HuH-7.5 (cell line): ENCODE measurements around the gene SLC25A34.

Experiments used
- DNase-seq: peaks from one replicate; pipeline ENCODE4 v3.0.0; 2011; ENCODE audit warnings: low spot score

The SLC25A34 gene

GRCh38 chr1:15753776-15754175, 17.7 kb downstream of the SLC25A34 start:
- no peak for DNase-seq

GRCh38 chr1:15755021-15755645, 19.1 kb downstream of the SLC25A34 start:
- DNase-seq, result no peak

DNA sequence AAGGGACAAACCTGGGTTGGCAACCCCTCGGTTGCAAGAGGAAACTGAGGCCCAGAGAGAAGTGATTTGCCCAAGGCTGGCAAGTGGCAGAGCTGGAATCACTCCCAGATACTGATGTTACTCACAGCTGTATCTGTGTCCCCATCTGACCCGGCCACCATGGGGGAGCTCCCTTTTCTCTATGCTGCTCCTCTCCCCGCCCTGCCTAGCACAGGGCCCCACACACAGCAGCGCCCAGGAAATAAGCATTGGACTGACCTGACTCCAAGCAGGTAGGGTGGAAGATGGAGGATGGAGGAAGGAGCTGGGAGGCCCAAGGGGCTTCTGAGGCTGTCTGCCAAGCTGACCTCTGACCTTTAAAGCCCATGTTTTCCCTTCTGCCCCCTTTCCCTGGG, 19.6 kb downstream of the SLC25A34 start:
- no peak for DNase-seq

DNA sequence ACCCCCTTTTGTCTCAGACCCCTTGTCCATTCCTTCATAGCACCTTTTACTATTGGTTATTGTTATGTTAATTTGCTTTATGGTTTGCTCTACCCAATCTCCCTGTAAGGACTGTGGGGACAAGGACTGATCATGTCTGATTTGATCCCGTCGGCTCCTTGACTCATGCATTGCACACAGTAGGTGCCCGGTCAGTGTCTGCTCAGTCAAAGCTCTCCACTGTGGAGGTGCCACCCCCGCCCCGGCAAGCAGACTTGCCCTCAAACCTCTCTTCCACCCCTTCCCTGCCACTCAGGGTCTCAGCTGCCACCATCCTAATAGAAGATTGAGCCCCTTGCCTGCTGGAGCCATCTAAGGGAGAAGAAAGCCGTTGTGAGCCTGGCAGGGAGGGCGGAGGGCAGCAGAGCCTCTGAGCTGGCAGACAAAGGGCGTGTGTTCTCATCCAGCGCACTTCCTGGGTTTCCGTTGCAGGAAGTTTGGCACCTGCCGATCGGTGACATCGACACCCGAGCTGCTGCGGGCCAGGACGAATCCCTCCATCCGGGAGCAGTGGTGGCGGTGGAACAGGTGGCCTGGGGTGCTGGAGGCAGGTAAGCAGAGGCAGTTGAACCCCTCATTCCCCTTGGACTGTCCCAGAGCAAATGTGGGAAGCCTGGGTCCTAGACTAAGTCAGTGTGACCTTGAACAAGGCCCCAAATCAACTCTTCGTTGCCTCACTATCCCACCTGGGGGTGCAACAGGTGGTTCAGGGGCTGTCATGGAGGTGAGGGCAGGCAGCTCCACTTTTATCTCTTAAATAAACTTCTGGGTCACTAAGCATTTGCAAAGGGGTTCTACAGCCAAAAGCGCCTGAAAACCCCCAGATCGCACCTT, 20.3 kb downstream of the SLC25A34 start:
- peak; percentile 3 for DNase-seq

- no peak for DNase-seq
These were observed 21.0 kb downstream of the SLC25A34 start for GRCh38 chr1:15757016-15757543.

- DNase-seq, result peak; percentile 60
These were observed 21.7 kb downstream of the SLC25A34 start for GRCh38 chr1:15757575-15758342.

DNA sequence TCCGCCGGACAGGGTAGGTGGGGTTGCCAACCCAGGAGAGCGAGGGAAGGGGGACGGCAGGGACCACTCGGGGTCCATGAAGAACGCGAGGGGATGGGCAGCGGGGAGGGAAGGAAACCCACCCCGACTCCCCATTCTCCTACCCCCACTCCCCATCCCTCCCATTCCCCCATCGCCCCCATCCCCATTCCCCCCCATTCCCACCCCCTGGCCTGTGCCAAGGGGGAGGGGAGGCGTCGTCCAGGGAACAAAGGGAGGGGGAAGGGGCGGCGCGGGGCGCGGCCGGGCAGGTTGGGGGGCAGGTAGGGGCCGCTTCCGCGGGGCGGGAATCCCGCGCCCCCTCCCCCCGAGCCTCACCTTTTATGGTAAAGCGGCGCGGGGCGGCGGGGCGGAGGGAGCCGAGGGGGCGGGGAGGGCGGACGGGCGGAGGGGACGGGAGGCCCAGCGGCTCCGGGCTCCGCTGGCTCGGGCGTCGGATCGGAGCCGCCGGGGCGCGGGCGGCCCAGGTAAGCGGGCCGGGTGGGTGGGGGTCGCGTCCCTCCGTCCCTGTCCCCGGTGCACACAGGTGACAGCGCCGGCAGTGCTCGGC, 22.4 kb downstream of the SLC25A34 start, which contains the start of gene FBLIM1:
FBLIM1 (plus strand) TSS at position 453 of the 589 bp plus-strand sequence. CDS start 6,189 bp downstream, outside the sequence.
- peak; percentile 58 for DNase-seq

- peak; percentile 56 for DNase-seq
These were observed 23.0 kb downstream of the SLC25A34 start for GRCh38 chr1:15758953-15759661.

- DNase-seq, result peak; percentile 55
These were observed 24.6 kb downstream of the SLC25A34 start for GRCh38 chr1:15760520-15761211.

DNA sequence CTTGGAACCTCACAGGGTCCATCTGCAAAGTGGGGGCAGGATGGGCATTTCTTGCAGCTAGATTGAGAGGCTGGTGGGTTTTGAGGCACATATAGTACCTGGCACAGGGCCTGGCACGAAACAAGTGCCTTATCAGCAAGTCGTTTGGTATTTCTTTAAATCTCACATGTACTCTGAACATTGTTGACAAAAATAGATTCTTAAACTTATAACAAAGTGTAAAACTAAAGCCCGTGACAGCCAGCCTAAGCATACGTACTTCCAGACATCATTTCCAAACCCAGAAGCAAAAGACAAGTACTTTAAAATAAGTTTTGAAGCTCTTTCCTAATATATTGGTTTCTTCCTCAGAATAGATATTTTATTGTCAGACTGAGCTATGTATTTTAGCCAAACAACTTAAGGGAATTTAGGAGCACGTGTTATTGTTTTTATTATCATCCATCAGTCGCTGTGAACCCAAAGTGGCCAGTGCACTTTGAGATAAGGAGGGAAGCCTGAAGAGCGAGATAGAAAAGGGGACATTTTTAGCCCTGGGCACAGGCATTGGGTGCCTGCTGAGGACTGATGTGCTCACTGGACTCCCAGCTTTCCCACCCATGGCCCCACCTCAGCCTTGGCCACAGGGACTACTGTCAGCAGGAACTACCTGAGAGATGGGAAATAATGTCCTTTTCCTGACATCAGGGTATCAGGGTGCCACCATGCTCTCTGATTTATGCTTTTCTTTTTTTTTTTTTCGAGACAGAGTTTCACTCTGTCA, 25.5 kb downstream of the SLC25A34 start:
- DNase-seq, result peak; percentile 18

DNA sequence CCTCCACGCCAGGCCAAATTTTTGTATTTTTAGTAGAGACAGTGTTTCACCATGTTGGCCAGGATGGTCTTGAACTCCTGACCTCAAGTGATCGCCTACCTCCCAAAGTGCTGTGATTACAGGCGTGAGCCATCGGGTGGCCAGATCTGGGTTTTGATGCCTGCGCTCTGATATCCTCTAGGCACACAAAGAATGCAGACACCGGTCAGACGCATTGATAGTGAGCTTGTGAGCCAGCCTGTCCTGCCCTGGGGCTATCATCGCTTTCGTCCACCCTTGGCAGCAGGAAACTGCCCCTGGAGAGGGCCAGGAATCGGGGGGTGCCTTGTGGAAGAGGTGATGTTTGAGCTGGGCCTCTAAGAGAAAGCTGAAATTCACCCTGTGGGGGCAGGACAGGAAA, 26.5 kb downstream of the SLC25A34 start:
- peak; percentile 6 for DNase-seq

DNA sequence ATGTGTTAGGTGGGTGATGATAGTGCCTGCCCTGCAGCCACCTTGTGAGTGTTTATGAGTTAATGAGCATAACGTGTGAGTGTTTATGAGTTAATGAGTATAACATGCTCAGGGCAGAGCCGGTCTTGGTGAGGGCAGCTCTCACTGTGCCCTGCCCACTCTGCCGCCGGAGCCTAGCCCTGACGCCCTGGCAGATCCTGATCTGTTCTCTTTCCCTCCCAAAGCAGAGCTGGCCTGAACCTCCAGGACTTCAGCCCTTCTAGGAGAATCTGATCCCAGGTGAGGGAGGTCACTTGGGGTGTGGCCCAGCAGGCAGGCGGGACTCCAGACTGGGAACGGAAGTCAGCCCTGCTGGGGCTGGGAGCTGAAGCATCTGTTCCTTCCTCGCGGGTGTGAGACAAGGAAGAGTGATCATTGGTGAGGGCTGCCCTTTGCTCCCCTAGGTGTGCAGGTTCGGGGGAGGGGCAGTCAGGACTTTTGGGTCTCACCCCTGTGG, 28.3 kb downstream of the SLC25A34 start:
- no peak for DNase-seq

GRCh38 chr1:15764890-15765289, 28.8 kb downstream of the SLC25A34 start:
- no peak for DNase-seq

DNA sequence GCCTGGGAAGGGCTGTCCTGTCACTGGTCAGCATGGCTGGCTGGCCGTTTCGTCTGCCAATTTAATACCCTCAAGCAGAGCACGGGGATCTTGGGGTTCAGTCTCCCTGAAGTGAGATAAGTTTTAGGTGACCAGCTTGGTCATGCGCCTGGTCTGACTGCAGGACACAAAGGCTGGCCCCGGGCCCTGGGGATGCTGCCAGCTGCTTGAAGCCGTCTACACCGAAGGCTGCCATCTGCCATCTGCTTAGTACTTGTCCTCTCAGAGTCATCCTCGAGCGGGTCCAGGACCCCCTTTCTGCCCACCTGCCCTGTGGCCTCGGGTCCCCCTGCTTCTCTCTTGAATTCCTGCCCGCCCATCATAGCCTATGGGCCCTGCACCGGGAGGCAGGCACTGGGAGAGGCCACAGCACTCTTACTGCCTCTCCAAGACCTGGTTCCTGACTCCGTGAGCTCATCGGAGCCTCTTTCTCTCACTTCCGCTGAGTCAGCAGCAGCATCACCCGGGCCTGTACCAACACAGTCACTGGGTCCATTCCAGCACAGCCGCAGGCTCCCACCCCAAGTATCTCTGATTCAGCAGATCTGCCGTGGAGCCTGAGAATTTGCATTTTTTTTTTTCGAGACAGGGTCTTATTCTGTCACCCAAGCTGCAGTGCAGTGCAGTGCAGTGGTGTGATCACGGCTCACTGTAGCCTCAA, 29.6 kb downstream of the SLC25A34 start:
- DNase-seq, result no peak

DNA sequence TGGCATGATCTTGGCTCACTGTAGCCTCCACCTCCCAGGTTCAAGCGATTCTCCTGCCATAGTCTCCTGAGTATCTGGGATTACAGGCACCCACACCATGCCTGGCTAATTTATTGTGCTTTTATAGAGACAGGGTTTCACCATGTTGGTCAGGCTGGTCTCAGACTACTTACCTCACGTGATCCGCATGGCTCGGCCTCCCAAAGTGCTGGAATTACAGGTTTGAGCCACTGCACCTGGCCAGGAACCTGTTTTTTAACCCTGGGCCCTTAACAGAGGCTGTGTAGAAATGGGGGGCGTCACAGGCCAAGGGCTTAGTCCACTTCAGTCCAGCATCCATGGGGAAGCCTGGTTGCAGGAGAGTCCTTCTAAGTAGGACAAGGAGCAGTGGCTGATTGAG, 31.9 kb downstream of the SLC25A34 start:
- no peak for DNase-seq

DNA sequence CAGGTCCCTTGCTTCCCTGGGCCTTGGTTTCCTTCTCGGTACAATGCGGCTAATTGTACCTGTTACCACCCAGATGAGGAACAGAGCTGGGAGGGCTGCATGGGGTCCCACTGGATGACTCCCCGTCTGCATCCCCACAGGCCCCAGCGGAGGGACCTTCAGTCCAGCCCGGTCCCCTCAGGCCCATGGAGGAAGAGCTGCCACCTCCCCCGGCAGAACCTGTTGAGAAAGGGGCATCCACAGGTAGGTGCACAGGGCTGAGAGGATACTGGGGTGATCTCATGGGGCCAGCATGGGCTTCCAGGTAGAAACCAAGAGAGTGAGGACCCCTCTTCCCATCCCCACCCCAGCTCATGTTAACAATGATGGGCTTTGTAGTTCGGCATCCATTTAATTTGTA, 32.3 kb downstream of the SLC25A34 start:
- DNase-seq, result no peak

- DNase-seq, result no peak
These were observed 34.4 kb downstream of the SLC25A34 start for GRCh38 chr1:15770313-15770962.

DNA sequence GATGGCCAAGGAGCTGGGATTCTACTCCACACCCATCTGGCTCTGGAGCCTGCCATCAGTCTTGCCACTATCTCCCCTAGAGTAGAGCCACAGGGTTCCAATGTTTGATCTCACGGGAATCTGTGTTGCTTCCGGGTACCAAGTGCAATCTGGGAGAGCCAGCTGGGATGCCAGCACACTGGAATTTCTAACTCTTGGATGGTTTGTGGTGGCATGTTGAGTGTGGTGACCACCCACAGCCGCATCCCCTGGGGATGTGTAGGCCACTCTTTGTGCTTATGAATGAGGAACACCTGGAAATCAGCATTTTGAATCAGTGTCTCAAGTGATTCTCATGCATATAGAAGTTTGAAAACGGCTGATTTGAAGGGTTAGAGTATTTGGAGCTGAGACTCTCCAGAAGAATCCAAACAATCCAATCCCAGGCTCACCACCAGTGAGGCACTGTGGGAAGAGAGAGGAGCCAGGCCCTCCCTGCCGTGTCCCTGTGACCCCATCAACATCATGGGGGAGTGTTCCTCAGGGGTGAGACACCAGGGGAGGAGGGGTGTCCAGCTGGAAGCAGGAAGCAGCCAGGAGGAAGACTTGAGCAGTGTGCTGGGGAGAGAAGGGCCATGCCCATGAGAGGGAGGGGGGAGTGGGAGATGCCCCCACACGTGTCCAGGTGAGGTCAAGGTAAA, 35.9 kb downstream of the SLC25A34 start:
- no peak for DNase-seq
